Measurements from ENCODE around the gene IGLON5. TPM values are rescaled to one million over a fixed set of nuclear protein-coding genes. Genes with fewer than 3 reads are reported as not detected.
A peak's percentile ranks its signal among the peaks of the same experiment; 100 is the strongest.

IGLON5 gene
- polyA plus RNA-seq, 1 donor, result 3.0 TPM

GRCh38 chr19:51338563-51339312 lies 27.3 kb downstream of the IGLON5 start:
- DNase-seq, result peak; percentile 85

GRCh38 chr19:51339313-51339686 lies 27.9 kb downstream of the IGLON5 start:
- no peak for DNase-seq

GRCh38 chr19:51339687-51340656 lies 28.5 kb downstream of the IGLON5 start:
- peak; percentile 93 for DNase-seq

- DNase-seq, result no peak
These were observed 29.6 kb downstream of the IGLON5 start for GRCh38 chr19:51341066-51341465.

GRCh38 chr19:51341976-51342580 lies 30.6 kb downstream of the IGLON5 start, which contains the start of gene VSIG10L:
Gene VSIG10L (minus strand): TSS chr19:51342139. CDS start chr19:51342124, 15 bp downstream.
- no peak for DNase-seq

GRCh38 chr19:51342631-51343569 lies 31.5 kb downstream of the IGLON5 start:
- DNase-seq, result no peak

GRCh38 chr19:51345076-51345620 lies 33.7 kb downstream of the IGLON5 start:
- no peak for DNase-seq

GRCh38 chr19:51346742-51347141 lies 35.3 kb downstream of the IGLON5 start:
- DNase-seq, result no peak

- DNase-seq, result no peak
These were observed 35.9 kb downstream of the IGLON5 start for GRCh38 chr19:51347209-51347928.

GRCh38 chr19:51351266-51351990 lies 40.0 kb downstream of the IGLON5 start:
- no peak for DNase-seq

GRCh38 chr19:51352783-51353360 lies 41.4 kb downstream of the IGLON5 start:
- DNase-seq, result no peak

GRCh38 chr19:51354103-51354741 lies 42.8 kb downstream of the IGLON5 start:
- peak; percentile 46 for DNase-seq

GRCh38 chr19:51354742-51355148 lies 43.3 kb downstream of the IGLON5 start:
- DNase-seq, result peak; percentile 63

- no peak for DNase-seq
These were observed 44.8 kb downstream of the IGLON5 start for GRCh38 chr19:51356159-51356801.

- no peak for DNase-seq
These were observed 46.5 kb downstream of the IGLON5 start for GRCh38 chr19:51357952-51358351.

- DNase-seq, result no peak
These were observed 47.9 kb downstream of the IGLON5 start for GRCh38 chr19:51359294-51359693.

- DNase-seq, result no peak
These were observed 49.8 kb downstream of the IGLON5 start for GRCh38 chr19:51361239-51361638.

Data from left kidney (tissue), 2 donors.